Measurements from ENCODE around the gene EPYC.

GRCh38 chr12:90953956-90954421 lies 50.8 kb downstream of the EPYC start:
- TF ChIP-seq, protein P1, sequence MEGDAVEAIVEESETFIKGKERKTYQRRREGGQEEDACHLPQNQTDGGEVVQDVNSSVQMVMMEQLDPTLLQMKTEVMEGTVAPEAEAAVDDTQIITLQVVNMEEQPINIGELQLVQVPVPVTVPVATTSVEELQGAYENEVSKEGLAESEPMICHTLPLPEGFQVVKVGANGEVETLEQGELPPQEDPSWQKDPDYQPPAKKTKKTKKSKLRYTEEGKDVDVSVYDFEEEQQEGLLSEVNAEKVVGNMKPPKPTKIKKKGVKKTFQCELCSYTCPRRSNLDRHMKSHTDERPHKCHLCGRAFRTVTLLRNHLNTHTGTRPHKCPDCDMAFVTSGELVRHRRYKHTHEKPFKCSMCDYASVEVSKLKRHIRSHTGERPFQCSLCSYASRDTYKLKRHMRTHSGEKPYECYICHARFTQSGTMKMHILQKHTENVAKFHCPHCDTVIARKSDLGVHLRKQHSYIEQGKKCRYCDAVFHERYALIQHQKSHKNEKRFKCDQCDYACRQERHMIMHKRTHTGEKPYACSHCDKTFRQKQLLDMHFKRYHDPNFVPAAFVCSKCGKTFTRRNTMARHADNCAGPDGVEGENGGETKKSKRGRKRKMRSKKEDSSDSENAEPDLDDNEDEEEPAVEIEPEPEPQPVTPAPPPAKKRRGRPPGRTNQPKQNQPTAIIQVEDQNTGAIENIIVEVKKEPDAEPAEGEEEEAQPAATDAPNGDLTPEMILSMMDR (conservative IDR thresholded peaks at IDR 0.05; ENCODE audit: low read depth in 2 of 2), result peak; percentile 93 to 99
- no peak for TF ChIP-seq REST (IDR thresholded peaks at IDR 0.05; ENCODE audit: unreplicated experiment)
- TF ChIP-seq EZH2 (IDR thresholded peaks at IDR 0.05; ENCODE audit: low read depth, unreplicated experiment), result no peak
- TF ChIP-seq, protein P2, sequence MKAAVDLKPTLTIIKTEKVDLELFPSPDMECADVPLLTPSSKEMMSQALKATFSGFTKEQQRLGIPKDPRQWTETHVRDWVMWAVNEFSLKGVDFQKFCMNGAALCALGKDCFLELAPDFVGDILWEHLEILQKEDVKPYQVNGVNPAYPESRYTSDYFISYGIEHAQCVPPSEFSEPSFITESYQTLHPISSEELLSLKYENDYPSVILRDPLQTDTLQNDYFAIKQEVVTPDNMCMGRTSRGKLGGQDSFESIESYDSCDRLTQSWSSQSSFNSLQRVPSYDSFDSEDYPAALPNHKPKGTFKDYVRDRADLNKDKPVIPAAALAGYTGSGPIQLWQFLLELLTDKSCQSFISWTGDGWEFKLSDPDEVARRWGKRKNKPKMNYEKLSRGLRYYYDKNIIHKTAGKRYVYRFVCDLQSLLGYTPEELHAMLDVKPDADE (IDR thresholded peaks at IDR 0.05), result no peak
- no peak for TF ChIP-seq ZNF331 (CRISPR knock-in tag; IDR thresholded peaks at IDR 0.05; ENCODE audit: low read depth)
- TF ChIP-seq EZH2phosphoT487 (IDR thresholded peaks at IDR 0.05; ENCODE audit: unreplicated experiment), result no peak
- no peak for TF ChIP-seq JUNB (IDR thresholded peaks at IDR 0.05; ENCODE audit: unreplicated experiment)
